Neural cell (in vitro differentiated cells): ENCODE measurements around the gene ZNF428. TPM values are rescaled to one million over a fixed set of nuclear protein-coding genes. Genes with fewer than 3 reads are reported as not detected.

Source experiments
- H2AFZ ChIP-seq: fragments of 200-600, 300-800 bp; sonication (generic), shearing (Covaris generic); 2 replicates; pipeline ENCODE4 v1.6.0; 2014; ENCODE audit warnings: low read depth, mild to moderate bottlenecking, antibody characterized with exemption, low read length, moderate library complexity
- H3F3A ChIP-seq: fragments of 200-600 bp; shearing (Covaris generic); 2 replicates; pipeline ENCODE4 v1.6.1; 2016; ENCODE audit warnings: mild to moderate bottlenecking, moderate library complexity, mixed read lengths, antibody characterized with exemption, low read length; ENCODE audit not compliant: insufficient read depth, poor library complexity, severe bottlenecking
- H3K27ac ChIP-seq: fragments of 200-600, 300-800 bp; sonication (generic), shearing (Covaris generic); 2 replicates; pipeline ENCODE4 v1.5.1; 2014; ENCODE audit warnings: mild to moderate bottlenecking, low read length, moderate library complexity
- H3K27me3 ChIP-seq: fragments of 300-800, 200-600 bp; sonication (generic), shearing (Covaris generic); 2 replicates; pipeline ENCODE4 v1.6.0; 2014; ENCODE audit warnings: mild to moderate bottlenecking, low read depth, low read length, moderate library complexity; ENCODE audit not compliant: insufficient read depth
- H3K36me3 ChIP-seq: fragments of 300-800, 200-600 bp; sonication (generic), shearing (Covaris generic); 2 replicates; pipeline ENCODE4 v1.5.1; 2014; ENCODE audit warnings: mild to moderate bottlenecking, antibody characterized with exemption, low read length, moderate library complexity; ENCODE audit not compliant: insufficient read depth
- H3K4me2 ChIP-seq: fragments of 300-800, 200-600 bp; sonication (generic), shearing (Covaris generic); 2 replicates; pipeline ENCODE4 v1.6.0; 2014; ENCODE audit warnings: mild to moderate bottlenecking, low read length
- H3K4me3 ChIP-seq: fragments of 300-800, 200-600 bp; sonication (generic), shearing (Covaris generic); 2 replicates; pipeline ENCODE4 v1.5.1; 2014; ENCODE audit warnings: mild to moderate bottlenecking, low read length, moderate library complexity
- H3K79me2 ChIP-seq: fragments of 200-600 bp; shearing (Covaris generic); replicated peaks from 2 replicates; pipeline ENCODE4 v1.6.0; 2014; ENCODE audit warnings: mild to moderate bottlenecking, low read length, moderate library complexity; ENCODE audit not compliant: insufficient read depth
- H3K9ac ChIP-seq: fragments of 300-800, 200-600 bp; sonication (generic), shearing (Covaris generic); 2 replicates; pipeline ENCODE4 v1.6.1; 2016; ENCODE audit warnings: mild to moderate bottlenecking, low read length, mixed read lengths
- H3K9me2 ChIP-seq: fragments of 200-600 bp; shearing (Covaris generic); 2 replicates; pipeline ENCODE4 v1.6.1; 2016; ENCODE audit warnings: mild to moderate bottlenecking, low read length, mixed read lengths; ENCODE audit not compliant: insufficient read depth
- H3K9me3 ChIP-seq: fragments of 200-600, 300-800 bp; sonication (generic), shearing (Covaris generic); 2 replicates; pipeline ENCODE4 v1.6.1; 2016; ENCODE audit warnings: mild to moderate bottlenecking, mixed run types, low read length, moderate library complexity, mixed read lengths
- H4K20me1 ChIP-seq: fragments of 200-600 bp; shearing (Covaris generic); 2 replicates; pipeline ENCODE4 v1.6.1; 2016; ENCODE audit warnings: mild to moderate bottlenecking, mixed run types; ENCODE audit not compliant: insufficient read depth
- CTCF ChIP-seq: fragments of 450-650 bp; IDR thresholded peaks from 2 replicates; pipeline ENCODE4 v1.5.1; 2014; ENCODE audit warnings: antibody characterized with exemption, mild to moderate bottlenecking, moderate library complexity; ENCODE audit not compliant: poor library complexity, severe bottlenecking
- EP300 ChIP-seq: fragments of 450-650 bp; conservative IDR thresholded peaks from 2 replicates; pipeline ENCODE4 v1.6.1; 2014; ENCODE audit warnings: antibody characterized with exemption, mild to moderate bottlenecking, moderate library complexity; ENCODE audit not compliant: poor library complexity, severe bottlenecking
- EZH2 ChIP-seq: fragments of 200-600, 300-800 bp; shearing (Covaris generic), sonication (generic); IDR thresholded peaks from 2 replicates; pipeline ENCODE4 v1.6.1; 2014; ENCODE audit warnings: antibody characterized with exemption, low read length, borderline replicate concordance, mild to moderate bottlenecking; ENCODE audit not compliant: insufficient read depth, poor library complexity, severe bottlenecking
- MXI1 ChIP-seq: fragments of 450-650 bp; conservative IDR thresholded peaks from 2 replicates; pipeline ENCODE4 v1.6.1; 2014; ENCODE audit warnings: antibody characterized with exemption, mild to moderate bottlenecking; ENCODE audit not compliant: poor library complexity, severe bottlenecking
- POLR2AphosphoS5 ChIP-seq: IDR thresholded peaks from 2 replicates; pipeline ENCODE4 v1.6.1; 2012
- RAD21 ChIP-seq: fragments of 450-650 bp; conservative IDR thresholded peaks from 2 replicates; pipeline ENCODE4 v1.6.1; 2014; ENCODE audit warnings: antibody characterized with exemption, mild to moderate bottlenecking, moderate library complexity
- REST ChIP-seq: IDR thresholded peaks from 2 replicates; pipeline ENCODE4 v1.6.1; 2012; ENCODE audit warnings: borderline replicate concordance
- SMC3 ChIP-seq: fragments of 450-650 bp; conservative IDR thresholded peaks from 2 replicates; pipeline ENCODE4 v1.6.1; 2014; ENCODE audit warnings: antibody characterized with exemption, mild to moderate bottlenecking, moderate library complexity; ENCODE audit not compliant: poor library complexity
- TAF1 ChIP-seq: IDR thresholded peaks from 2 replicates; pipeline ENCODE4 v1.6.1; 2012; ENCODE audit warnings: low read depth
- polyA plus RNA-seq: library from polyadenylated mRNA; depleted of rRNA; stranded (reverse); fragments of >200 nt; gene quantifications from 2 replicates; pipeline ENCODE4 v1.2.3, GENCODE V29; 2014

The ZNF428 gene
- polyA plus RNA-seq, 1 donor from 2014 or later, result 1,008 TPM

- no peaks in the 10 kb centered on the region for H3K9me2 ChIP-seq
- H2AFZ ChIP-seq, result no peak overlapping the region
- TF ChIP-seq CTCF (no peak), TAF1 (no peak), MXI1 (no peak), POLR2AphosphoS5 (no peak), RAD21 (no peak), EP300 (no peak), REST (no peak), EZH2 (no peak), SMC3 (no peak)
- H3K9me3 ChIP-seq, result no peaks in the 10 kb centered on the region
- no peak overlapping the region for H3K4me2 ChIP-seq
- no peak overlapping the region for H3K9ac ChIP-seq
- H3K27ac ChIP-seq, result no peak overlapping the region
- peaks cover 36% of the 10 kb centered on the region for H3K79me2 ChIP-seq
- peaks cover 5% of the 10 kb centered on the region for H3K36me3 ChIP-seq
- no peak overlapping the region for H3K4me3 ChIP-seq
- no peaks in the 10 kb centered on the region for H3K27me3 ChIP-seq
- no peaks in the 10 kb centered on the region for H3F3A ChIP-seq
- peaks cover 4% of the 10 kb centered on the region for H4K20me1 ChIP-seq
These were observed 8.9 kb downstream of the ZNF428 start for GRCh38 chr19:43610493-43610892.

GRCh38 chr19:43609872-43610271 lies 9.6 kb downstream of the ZNF428 start:
- Histone ChIP-seq H2AFZ (no peak overlapping the region), H3K9me3 (no peaks in the 10 kb centered on the region), H3K4me3 (no peak overlapping the region), H3K4me2 (no peak overlapping the region), H3K9me2 (no peaks in the 10 kb centered on the region), H3K36me3 (peaks cover 5% of the 10 kb centered on the region), H3K27me3 (no peaks in the 10 kb centered on the region), H3K27ac (no peak overlapping the region), H3F3A (no peaks in the 10 kb centered on the region), H3K79me2 (peaks cover 30% of the 10 kb centered on the region), H4K20me1 (peaks cover 4% of the 10 kb centered on the region), H3K9ac (no peak overlapping the region)
- TF ChIP-seq RAD21 (no peak), TAF1 (no peak), EZH2 (no peak), POLR2AphosphoS5 (no peak), EP300 (no peak), SMC3 (no peak), CTCF (no peak), REST (no peak), MXI1 (no peak)
